ENCODE measurements around the gene POLR2J.
"Not testable (repeated sequence)": the region's sequence is repeated elsewhere in the genome, so short reads cannot be mapped to it uniquely, and the experiment has no call there.

The POLR2J gene

GRCh38 chr7:102455596-102455995, 23.1 kb downstream of the POLR2J start:
- no peak for TF ChIP-seq CTCF (conservative IDR thresholded peaks at IDR 0.05; ENCODE audit: low read depth, low read length)
- no peak overlapping the region for H3K9ac ChIP-seq

GRCh38 chr7:102454932-102455331, 23.8 kb downstream of the POLR2J start:
- Histone ChIP-seq H3K4me1 (ENCODE audit: low read depth, poor library complexity, severe bottlenecking) (peaks cover 24% of the 10 kb centered on the region), H3K36me3 (ENCODE audit: insufficient read depth) (peaks cover 10% of the 10 kb centered on the region; the same call in 1 of the 2 replicates)
- not testable (repeated sequence) for H3K79me2 ChIP-seq (ENCODE audit: insufficient read depth, low read depth); H3K9ac ChIP-seq; H3K27ac ChIP-seq; H3K27me3 ChIP-seq (ENCODE audit: insufficient read depth, low read depth); H3K4me3 ChIP-seq (IDR thresholded peaks at IDR 0.05; ENCODE audit: insufficient read depth, low read depth, low read length); H4K20me1 ChIP-seq (ENCODE audit: insufficient read depth); H2AFZ ChIP-seq (ENCODE audit: low read depth); H3K4me2 ChIP-seq

More at GRCh38 chr7:102455596-102455995, 23.1 kb downstream of the POLR2J start:
- Histone ChIP-seq H3K27me3 (ENCODE audit: insufficient read depth, low read depth) (no peaks in the 10 kb centered on the region), H3K27ac (no peak overlapping the region), H2AFZ (ENCODE audit: low read depth) (no peak overlapping the region), H3K4me3 (IDR thresholded peaks at IDR 0.05; ENCODE audit: insufficient read depth, low read depth, low read length) (no peak overlapping the region), H4K20me1 (ENCODE audit: insufficient read depth) (no peaks in the 10 kb centered on the region), H3K4me2 (no peak overlapping the region), H3K4me1 (ENCODE audit: low read depth, poor library complexity, severe bottlenecking) (peaks cover 18% of the 10 kb centered on the region), H3K36me3 (ENCODE audit: insufficient read depth) (peaks cover 10% of the 10 kb centered on the region; the same call in 1 of the 2 replicates), H3K79me2 (ENCODE audit: insufficient read depth, low read depth) (no peaks in the 10 kb centered on the region)

GRCh38 chr7:102454468-102454867, 24.3 kb downstream of the POLR2J start:
- H3K36me3 ChIP-seq (ENCODE audit: insufficient read depth): peaks cover 10% of the 10 kb centered on the region; the same call in 1 of the 2 replicates
- H3K4me2 ChIP-seq: no peak overlapping the region
- no peak overlapping the region for H3K27ac ChIP-seq
- no peak overlapping the region for H3K4me3 ChIP-seq (IDR thresholded peaks at IDR 0.05; ENCODE audit: insufficient read depth, low read depth, low read length)
- no peak overlapping the region for H2AFZ ChIP-seq (ENCODE audit: low read depth)
- no peaks in the 10 kb centered on the region for H4K20me1 ChIP-seq (ENCODE audit: insufficient read depth)
- no peak for TF ChIP-seq CTCF (conservative IDR thresholded peaks at IDR 0.05; ENCODE audit: low read depth, low read length)
- peaks cover 29% of the 10 kb centered on the region for H3K4me1 ChIP-seq (ENCODE audit: low read depth, poor library complexity, severe bottlenecking)
- no peaks in the 10 kb centered on the region for H3K79me2 ChIP-seq (ENCODE audit: insufficient read depth, low read depth)
- H3K27me3 ChIP-seq (ENCODE audit: insufficient read depth, low read depth): no peaks in the 10 kb centered on the region
- H3K9ac ChIP-seq: no peak overlapping the region

- H3K4me2 ChIP-seq: no peak overlapping the region
- TF ChIP-seq CTCF (conservative IDR thresholded peaks at IDR 0.05; ENCODE audit: low read depth, low read length): no peak
- H3K27ac ChIP-seq: no peak overlapping the region
These were observed 25.4 kb downstream of the POLR2J start for GRCh38 chr7:102453319-102453718.

GRCh38 chr7:102452451-102452850, 26.3 kb downstream of the POLR2J start:
- Histone ChIP-seq H2AFZ (ENCODE audit: low read depth) (no peak overlapping the region), H3K9ac (no peak overlapping the region), H3K4me2 (peak overlapping the region; percentile 80; the same call in 1 of the 2 replicates), H3K36me3 (ENCODE audit: insufficient read depth) (peaks cover 10% of the 10 kb centered on the region; the same call in 1 of the 2 replicates), H3K27ac (no peak overlapping the region; the same call in 1 of the 2 replicates), H3K4me1 (ENCODE audit: low read depth, poor library complexity, severe bottlenecking) (peaks cover 34% of the 10 kb centered on the region), H4K20me1 (ENCODE audit: insufficient read depth) (no peaks in the 10 kb centered on the region), H3K4me3 (IDR thresholded peaks at IDR 0.05; ENCODE audit: insufficient read depth, low read depth, low read length) (no peak overlapping the region), H3K79me2 (ENCODE audit: insufficient read depth, low read depth) (no peaks in the 10 kb centered on the region), H3K27me3 (ENCODE audit: insufficient read depth, low read depth) (no peaks in the 10 kb centered on the region)
- no peak for TF ChIP-seq CTCF (conservative IDR thresholded peaks at IDR 0.05; ENCODE audit: low read depth, low read length)

More at GRCh38 chr7:102453319-102453718, 25.4 kb downstream of the POLR2J start:
- no peaks in the 10 kb centered on the region for H4K20me1 ChIP-seq (ENCODE audit: insufficient read depth)
- peaks cover 10% of the 10 kb centered on the region; the same call in 1 of the 2 replicates for H3K36me3 ChIP-seq (ENCODE audit: insufficient read depth)
- H3K9ac ChIP-seq: no peak overlapping the region
- no peak overlapping the region for H2AFZ ChIP-seq (ENCODE audit: low read depth)
- no peaks in the 10 kb centered on the region for H3K79me2 ChIP-seq (ENCODE audit: insufficient read depth, low read depth)
- H3K4me3 ChIP-seq (IDR thresholded peaks at IDR 0.05; ENCODE audit: insufficient read depth, low read depth, low read length): no peak overlapping the region
- peaks cover 34% of the 10 kb centered on the region for H3K4me1 ChIP-seq (ENCODE audit: low read depth, poor library complexity, severe bottlenecking)
- H3K27me3 ChIP-seq (ENCODE audit: insufficient read depth, low read depth): no peaks in the 10 kb centered on the region

Measured in KMS-11 (cell line).